Skin of body (tissue), 2 donors: Measurements from ENCODE around the gene AGAP2. TPM values are rescaled to one million over a fixed set of nuclear protein-coding genes. Genes with fewer than 3 reads are reported as not detected.
"Not testable (repeated sequence)": the region's sequence is repeated elsewhere in the genome, so short reads cannot be mapped to it uniquely, and the experiment has no call there.

Experiments
- DNase-seq: peaks from one replicate; lab custom pipeline; 2025; lab: John Stamatoyannopoulos, UW
- total RNA-seq: library from RNA; depleted of rRNA; stranded (reverse); fragments of >200 nt; gene quantifications from one replicate; pipeline ENCODE4 v1.2.3, GENCODE V29; 2014

The AGAP2 gene
- total RNA-seq, 1 donor from 2014 or later, result 1.1 TPM

DNA sequence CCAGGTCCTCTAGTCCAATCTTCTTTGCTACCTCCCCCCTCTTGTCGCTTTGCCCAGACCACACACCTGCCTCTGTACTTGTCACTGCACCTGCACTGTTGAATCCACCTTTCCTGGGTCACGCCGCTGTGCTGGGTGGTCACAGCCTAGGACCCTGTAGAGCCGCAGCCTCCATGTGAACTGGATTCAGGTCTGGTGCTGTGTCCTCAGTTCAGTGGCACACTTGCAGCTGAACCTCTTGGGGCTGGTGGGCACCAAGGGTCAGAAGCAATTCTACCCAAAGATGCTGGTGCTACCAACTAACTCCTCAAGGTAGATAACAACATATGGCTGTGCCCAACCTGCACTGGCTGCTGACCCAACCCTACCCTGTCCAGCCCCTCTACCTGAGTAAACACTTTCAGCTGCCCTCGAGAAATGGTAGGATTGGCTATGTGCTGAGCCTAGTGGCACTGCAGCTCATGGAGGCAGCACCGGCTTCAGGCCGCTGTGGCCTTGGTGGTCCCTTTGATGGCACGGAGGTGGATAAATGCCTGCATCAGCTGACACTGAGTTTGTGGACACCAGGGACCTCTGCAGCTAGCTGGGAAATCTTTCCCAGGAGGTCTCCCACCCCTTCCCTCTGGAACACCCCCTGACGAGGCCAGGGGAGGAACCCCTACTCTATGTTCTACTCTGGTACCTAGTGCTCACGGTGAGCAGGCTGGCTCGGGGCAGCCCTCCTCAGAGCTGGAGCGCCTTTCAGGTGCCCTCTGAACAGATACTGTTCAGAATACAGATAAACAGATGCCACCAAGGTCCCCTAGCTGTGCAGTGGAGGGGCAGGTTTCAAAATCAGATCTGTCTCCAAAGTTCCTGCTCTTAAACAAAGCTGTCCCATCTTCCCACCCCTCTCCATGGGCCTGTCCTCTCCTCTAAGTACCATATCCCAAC, 14.3 kb downstream of the AGAP2 start:
- no peak for DNase-seq

- no peak for DNase-seq
Observed at GRCh38 chr12:57723630-57723962, 14.9 kb downstream of the AGAP2 start.

DNA sequence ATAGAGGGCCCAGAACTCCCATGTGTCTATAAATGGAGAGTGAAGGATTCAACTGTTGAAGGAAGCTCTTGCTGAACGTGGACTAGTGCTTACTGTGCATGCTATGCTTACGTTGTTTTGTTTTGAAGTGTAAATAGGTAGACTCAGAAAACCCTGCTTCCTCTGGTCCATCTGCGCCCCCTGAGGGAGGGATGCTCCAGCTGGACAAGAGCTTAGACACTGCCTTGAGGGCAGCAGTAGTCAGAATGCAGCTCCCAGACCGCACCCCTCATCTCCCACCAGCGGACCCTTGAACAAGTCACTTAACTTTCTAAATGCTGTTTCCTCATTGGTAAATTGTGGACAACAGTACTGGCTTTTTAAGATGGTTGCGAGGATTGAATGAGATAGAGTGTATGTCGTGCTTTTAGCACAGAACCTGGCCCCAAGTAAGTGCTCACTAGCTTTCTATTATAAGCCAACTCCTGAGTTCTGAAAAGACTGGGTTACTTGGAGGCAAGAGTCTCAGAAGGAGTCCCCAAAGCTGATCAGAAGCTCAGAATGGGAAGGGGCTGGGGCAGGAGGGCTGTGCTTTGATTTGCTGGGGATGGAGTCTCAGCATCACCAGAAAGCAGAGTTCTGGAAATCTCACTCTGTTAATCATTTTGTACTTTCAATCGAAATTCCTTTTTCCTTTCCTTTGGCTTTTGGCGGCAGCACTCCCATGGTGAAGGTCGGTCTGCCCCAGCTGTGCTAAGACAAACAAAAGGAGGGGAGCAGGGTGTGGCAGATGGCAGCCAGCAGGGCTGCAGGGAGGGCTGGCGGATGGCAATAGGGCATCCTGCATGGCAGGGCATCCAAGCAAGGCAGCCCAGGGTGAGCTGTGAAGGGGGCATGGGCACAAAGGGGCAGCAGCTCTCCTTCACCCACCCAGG, 15.6 kb downstream of the AGAP2 start:
- DNase-seq, result no peak

DNA sequence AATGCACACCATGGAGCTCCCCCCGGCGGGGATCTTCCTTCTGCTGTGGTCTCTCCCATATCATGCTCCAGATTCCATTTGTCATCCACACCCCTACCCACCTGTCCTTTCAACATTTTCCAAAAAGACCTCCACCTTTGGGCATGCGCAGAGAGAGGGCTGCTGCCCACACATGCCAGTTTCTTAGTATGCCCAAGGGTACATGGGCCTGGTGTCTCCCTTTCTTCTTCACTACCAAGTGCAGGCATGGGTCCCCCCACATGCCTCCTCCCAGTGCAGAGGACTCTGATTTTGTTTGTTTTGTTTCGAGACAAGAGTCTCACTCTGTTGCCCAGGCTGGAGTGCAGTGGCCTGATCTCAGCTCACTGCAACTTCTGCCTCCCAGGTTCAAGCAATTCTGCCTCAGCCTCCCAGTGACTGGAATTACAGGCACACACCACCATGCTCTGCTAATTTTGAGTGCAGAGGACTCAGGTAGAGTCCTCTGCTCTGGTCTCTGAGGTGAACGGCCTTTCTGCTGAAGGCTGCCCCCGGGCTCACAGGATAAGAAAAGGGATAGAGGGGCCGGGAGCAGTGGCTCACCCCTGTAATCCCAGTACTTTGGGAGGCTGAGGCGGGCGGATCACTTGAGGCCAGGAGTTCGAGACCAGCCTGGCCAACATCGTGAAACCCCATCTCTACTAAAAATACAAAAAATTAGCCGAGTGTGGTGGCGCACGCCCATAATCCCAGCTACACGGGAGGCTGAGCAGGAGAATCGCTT, 16.5 kb downstream of the AGAP2 start:
- DNase-seq, result not testable (repeated sequence)

DNA sequence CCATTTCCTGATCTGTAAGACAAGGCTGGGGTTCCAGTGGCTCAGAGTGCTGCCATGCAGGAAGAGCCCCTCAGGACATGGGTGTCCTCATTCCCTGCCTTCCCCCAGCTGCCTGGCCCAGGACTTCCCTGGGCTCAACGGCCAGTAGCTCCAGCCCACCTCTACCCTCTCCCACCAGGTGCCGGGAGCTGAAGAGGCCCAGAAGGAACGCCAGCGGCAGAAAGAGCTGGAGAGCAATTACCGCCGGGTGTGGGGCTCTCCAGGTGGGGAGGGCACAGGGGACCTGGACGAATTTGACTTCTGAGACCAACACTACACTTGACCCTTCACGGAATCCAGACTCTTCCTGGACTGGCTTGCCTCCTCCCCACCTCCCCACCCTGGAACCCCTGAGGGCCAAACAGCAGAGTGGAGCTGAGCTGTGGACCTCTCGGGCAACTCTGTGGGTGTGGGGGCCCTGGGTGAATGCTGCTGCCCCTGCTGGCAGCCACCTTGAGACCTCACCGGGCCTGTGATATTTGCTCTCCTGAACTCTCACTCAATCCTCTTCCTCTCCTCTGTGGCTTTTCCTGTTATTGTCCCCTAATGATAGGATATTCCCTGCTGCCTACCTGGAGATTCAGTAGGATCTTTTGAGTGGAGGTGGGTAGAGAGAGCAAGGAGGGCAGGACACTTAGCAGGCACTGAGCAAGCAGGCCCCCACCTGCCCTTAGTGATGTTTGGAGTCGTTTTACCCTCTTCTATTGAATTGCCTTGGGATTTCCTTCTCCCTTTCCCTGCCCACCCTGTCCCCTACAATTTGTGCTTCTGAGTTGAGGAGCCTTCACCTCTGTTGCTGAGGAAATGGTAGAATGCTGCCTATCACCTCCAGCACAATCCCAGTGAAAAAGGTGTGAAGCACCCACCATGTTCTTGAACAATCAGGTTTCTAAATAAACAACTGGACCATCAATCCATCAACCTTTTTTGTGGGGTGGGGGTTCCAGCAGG, 17.6 kb downstream of the AGAP2 start:
- no peak for DNase-seq

GRCh38 chr12:57719777-57720605, 18.6 kb downstream of the AGAP2 start:
- DNase-seq, result no peak

- no peak for DNase-seq
Observed at GRCh38 chr12:57718641-57719528, 19.7 kb downstream of the AGAP2 start.

DNA sequence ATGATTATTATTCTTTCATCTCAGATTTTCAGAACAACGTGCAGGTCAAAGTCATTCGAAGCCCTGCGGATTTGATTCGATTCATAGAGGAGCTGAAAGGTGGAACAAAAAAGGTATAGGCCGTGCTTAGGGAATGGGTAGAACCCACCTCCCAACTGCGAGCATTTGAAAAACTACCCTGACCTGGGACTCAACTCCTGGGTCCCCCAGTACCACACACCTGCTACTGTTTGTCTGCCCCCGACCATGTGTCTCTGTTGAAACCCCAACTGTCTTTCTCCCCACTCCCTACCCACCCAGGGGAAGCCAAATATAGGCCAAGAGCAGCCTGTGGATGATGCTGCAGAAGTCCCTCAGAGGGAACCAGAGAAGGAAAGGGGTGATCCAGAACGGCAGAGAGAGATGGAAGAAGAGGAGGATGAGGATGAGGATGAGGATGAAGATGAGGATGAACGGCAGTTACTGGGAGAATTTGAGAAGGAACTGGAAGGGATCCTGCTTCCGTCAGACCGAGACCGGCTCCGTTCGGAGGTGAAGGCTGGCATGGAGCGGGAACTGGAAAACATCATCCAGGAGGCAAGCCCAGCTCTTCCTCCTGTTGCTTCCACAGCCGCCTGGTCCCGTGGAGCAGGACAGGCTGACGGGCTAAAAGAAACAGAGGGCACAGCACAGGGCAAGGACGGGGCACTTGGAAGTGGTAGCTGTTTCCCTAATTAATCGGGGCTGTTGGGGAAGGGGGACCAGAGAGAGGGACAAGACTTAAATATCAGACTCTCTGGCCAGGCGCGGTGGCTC, 20.5 kb downstream of the AGAP2 start:
- no peak for DNase-seq

GRCh38 chr12:57717131-57717530, 21.4 kb downstream of the AGAP2 start:
- DNase-seq, result no peak

GRCh38 chr12:57716305-57716704, 22.2 kb downstream of the AGAP2 start:
- DNase-seq, result no peak

DNA sequence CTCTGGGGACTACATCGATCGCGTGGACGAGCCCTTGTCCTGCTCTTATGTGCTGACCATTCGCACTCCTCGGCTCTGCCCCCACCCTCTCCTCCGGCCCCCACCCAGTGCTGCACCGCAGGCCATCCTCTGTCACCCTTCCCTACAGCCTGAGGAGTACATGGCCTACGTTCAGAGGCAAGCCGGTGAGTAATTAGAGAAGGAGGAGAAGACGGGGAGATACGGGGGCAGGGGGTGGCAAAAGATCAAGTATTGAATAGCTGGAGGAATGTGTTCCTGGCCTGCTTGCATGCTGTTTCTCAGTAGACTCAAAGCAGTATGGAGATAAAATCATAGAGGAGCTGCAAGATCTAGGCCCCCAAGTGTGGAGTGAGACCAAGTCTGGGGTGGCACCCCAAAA, 22.8 kb downstream of the AGAP2 start:
- DNase-seq, result no peak

DNA sequence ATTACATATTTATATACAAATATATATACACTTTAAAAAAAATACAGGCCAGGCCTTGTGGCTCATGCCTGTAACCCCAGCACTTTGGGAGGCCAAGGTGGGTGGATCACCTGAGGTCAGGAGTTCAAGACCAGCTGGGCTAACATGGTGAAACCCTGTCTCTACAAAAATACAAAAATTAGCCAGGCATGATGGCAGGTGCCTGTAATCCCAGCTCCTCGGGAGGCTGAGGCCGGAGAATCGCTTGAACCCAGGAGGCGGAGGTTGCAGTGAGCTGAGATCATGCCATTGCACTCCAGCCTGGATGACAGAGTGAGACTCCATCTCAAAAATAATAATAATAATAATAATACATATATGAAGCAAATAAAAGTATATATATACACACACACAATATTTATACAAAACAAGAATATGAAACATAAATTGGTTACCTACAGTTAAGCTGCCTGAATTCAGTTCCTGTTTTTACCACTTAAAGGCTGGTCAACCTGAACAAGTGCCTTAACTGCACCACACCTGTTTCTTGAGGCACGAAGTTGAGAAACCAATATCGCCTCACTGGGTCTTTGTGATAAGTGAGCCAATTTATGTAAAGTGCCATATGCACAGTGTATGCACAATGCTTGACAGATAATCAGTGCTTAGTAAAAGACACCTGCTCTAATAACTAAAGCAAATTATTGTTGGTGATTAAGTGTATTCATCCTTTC, 23.4 kb downstream of the AGAP2 start:
- not testable (repeated sequence) for DNase-seq

DNA sequence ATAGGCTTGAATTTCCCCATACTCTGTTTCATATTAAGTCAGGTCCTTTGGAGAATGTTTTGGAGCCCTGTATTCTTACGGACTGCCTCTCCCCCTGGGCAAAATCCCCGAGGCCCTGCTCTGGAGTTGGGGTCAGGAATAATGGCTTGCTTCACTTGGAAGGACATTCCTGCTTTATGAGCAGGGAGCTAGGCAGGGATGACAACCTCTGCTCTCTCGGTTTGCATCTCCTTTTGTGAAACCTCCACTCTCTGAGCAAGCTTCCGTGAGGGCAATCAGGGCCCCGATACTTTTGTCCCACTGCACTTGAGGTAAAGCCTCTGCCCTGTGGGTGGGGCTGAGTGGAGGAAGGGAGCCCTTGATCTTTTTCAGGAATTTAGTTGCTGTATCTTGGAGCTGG, 25.3 kb downstream of the AGAP2 start:
- no peak for DNase-seq

DNA sequence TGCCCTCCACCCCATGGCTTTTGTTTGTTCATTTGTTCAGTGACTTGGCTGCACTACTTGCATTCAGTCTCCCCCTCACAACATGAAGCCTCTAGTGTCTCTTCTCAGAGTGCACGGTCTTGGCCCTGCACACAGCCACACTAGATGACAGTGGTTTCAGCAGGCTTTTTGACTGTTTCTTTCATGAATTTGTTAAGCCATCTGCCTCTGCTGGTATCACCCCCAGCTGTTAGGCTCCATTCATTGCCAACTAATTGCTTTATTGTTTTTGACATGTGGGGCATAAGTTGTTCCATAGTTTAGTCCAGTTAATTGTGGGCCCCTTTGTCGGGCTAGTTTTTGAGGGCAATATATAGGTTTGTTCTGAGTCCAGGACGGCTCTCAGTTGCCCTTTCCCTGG, 25.8 kb downstream of the AGAP2 start:
- DNase-seq, result no peak

- no peak for DNase-seq
Observed at GRCh38 chr12:57708296-57708695, 30.2 kb downstream of the AGAP2 start.

DNA sequence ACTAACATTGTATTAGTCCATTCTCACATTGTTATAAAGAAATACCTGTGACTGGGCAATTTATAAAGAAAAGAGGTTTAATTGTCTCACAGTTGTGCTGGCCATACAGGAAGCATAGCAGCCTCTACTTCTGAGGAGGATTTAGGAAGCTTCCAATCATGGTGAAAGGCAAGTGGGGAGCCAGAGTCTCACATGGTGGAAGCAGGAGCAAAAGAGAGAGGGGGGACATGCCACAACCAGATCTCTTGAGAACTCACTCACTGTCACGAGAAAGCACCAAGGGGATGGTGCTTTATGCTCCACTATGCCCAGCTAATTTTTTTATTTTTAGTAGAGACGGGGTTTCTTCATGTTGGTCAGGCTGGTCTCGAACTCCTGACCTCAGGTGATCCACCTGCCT, 31.3 kb downstream of the AGAP2 start:
- no peak for DNase-seq

DNA sequence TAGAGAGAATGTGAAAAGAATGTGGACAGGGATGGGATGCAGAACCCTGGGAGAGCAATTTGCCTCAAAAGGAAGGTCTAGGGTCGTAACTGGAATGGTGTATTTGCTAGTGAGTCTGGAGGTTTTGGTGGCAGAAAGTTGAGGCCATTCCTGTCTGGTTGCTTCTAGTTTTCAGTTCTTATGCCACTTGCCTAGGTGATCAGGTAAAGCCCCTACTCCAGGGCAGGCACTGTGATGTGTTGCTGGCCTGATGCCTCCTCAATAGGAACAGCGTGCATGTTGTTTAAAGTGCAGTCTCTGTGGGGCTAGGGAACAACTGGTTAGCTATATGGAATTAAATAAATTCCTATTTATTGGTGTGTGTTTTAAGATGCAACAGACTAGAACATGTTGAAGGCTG, 38.2 kb downstream of the AGAP2 start:
- no peak for DNase-seq
